PC-9 (cell line): Measurements from ENCODE around the gene BFAR. TPM values are rescaled to one million over a fixed set of nuclear protein-coding genes. Genes with fewer than 3 reads are reported as not detected.
"Not testable (repeated sequence)": the region's sequence is repeated elsewhere in the genome, so short reads cannot be mapped to it uniquely, and the experiment has no call there.

Experiments used
- BruUV-seq: library from RNA; stranded (reverse); fragments of 400-500 nt; replicated peaks from 2 replicates; lab custom pipeline; 2021; lab: Mats Ljungman, UMichigan
- CTCF ChIA-PET: fragments of 300-600 bp; sonication (Branson Sonifier 250); formaldehyde crosslinking; loops from one replicate; lab custom pipeline; 2022; ENCODE audit warnings: antibody characterized with exemption; lab: Charles Lee
- POLR2A ChIA-PET: fragments of 300-600 bp; sonication (Branson Sonifier 250); formaldehyde crosslinking; loops from one replicate; lab custom pipeline; 2022; ENCODE audit warnings: antibody characterized with exemption; ENCODE audit not compliant: unreplicated experiment; lab: Charles Lee
- DNase-seq, 2 experiments: peaks; one replicate each; pipeline versions ENCODE4 v3.0.0 to v3.0.0-alpha.2; 2015 to 2022; ENCODE audit warnings: mixed read lengths in 1 of 2
- H2AFZ ChIP-seq: fragments of 200-600 bp; sonication (generic); 2 replicates; pipeline ENCODE4 v1.8.1; 2017; ENCODE audit warnings: antibody characterized with exemption
- H3F3A ChIP-seq: fragments of 200-600 bp; sonication (generic); 2 replicates; pipeline ENCODE4 v1.8.1; 2017; ENCODE audit warnings: antibody characterized with exemption, mild to moderate bottlenecking, low read depth; ENCODE audit not compliant: insufficient read depth
- H3K27ac ChIP-seq: fragments of 200-600 bp; sonication (generic); 2 replicates; pipeline ENCODE4 v1.6.1; 2016; ENCODE audit warnings: mixed run types
- H3K27me3 ChIP-seq: fragments of 200-600 bp; sonication (generic); 2 replicates; pipeline ENCODE4 v1.6.1; 2016; ENCODE audit warnings: low read depth, mixed run types; ENCODE audit not compliant: insufficient read depth
- H3K36me3 ChIP-seq: fragments of 200-600 bp; sonication (generic); 2 replicates; pipeline ENCODE4 v1.6.1; 2016; ENCODE audit warnings: low read depth, mixed run types
- H3K4me1 ChIP-seq: fragments of 200-600 bp; sonication (generic); replicated peaks from 2 replicates; pipeline ENCODE4 v1.6.1; 2016; ENCODE audit warnings: mixed run types; ENCODE audit not compliant: insufficient read depth
- H3K4me2 ChIP-seq: fragments of 200-600 bp; sonication (generic); 2 replicates; pipeline ENCODE4 v1.6.1; 2017; ENCODE audit warnings: mixed run types
- H3K4me3 ChIP-seq: fragments of 200-600 bp; sonication (generic); 2 replicates; pipeline ENCODE4 v1.6.1; 2016; ENCODE audit warnings: mixed run types
- H3K79me2 ChIP-seq: fragments of 200-600 bp; sonication (generic); 2 replicates; pipeline ENCODE4 v1.6.1; 2017; ENCODE audit warnings: low read depth, mixed run types
- H3K9me2 ChIP-seq: fragments of 200-600 bp; sonication (generic); 2 replicates; pipeline ENCODE4 v1.8.1; 2017; ENCODE audit warnings: mild to moderate bottlenecking; ENCODE audit not compliant: insufficient read depth
- H3K9me3 ChIP-seq: fragments of 200-600 bp; sonication (generic); 2 replicates; pipeline ENCODE4 v1.8.1; 2016; ENCODE audit warnings: low read depth; ENCODE audit not compliant: insufficient read depth
- H4K20me1 ChIP-seq: fragments of 200-600 bp; sonication (generic); 2 replicates; pipeline ENCODE4 v1.8.1; 2017; ENCODE audit not compliant: insufficient read depth
- EZH2 ChIP-seq: fragments of 200-600 bp; sonication (generic); IDR thresholded peaks from 2 replicates; pipeline ENCODE4 v1.8.0; 2017; ENCODE audit warnings: antibody characterized with exemption, low read depth
- intact Hi-C: fragments of 100-400 bp; cut with micrococcal nuclease; formaldehyde crosslinking; loops from one replicate; pipeline ENCODE4 v1.10.0; 2022; ENCODE audit not compliant: unreplicated experiment
- total RNA-seq: library from RNA; stranded (reverse); gene quantifications from 2 replicates; pipeline ENCODE4 v1.2.3, GENCODE V29; 2021
- TF ChIP-seq, protein P1 (sequence below): fragments of 200-600 bp; sonication (generic); conservative IDR thresholded peaks from 2 replicates; pipeline ENCODE4 v1.6.1; 2017; ENCODE audit warnings: mixed run types, antibody characterized with exemption, mild to moderate bottlenecking, moderate library complexity

BFAR gene
- total RNA-seq, 1 experiment from 2014 or later, result 97.9 TPM

- ChIA-PET CTCF (interaction anchor here (0.6 kb wide), 2 partner anchors 20 to 597 kb away, joined by 4 to 6 read pairs; no protein-coding TSS in a partner anchor), POLR2A (interaction anchor here (0.6 kb wide), 2 partner anchors 18 to 23 kb away, joined by 5 to 7 read pairs; no protein-coding TSS in a partner anchor)
- Histone ChIP-seq H3K4me1 (peaks cover 20% of the 10 kb centered on the region), H3K4me3 (peak overlapping the region; percentile 88; the same call in 1 of the 2 replicates), H3F3A (peaks cover 18% of the 10 kb centered on the region), H3K36me3 (peaks cover 8% of the 10 kb centered on the region; the same call in 1 of the 2 replicates), H2AFZ (peak overlapping the region; percentile 4; the same call in 1 of the 2 replicates), H3K4me2 (peak overlapping the region; percentile 99), H3K9me3 (no peaks in the 10 kb centered on the region), H4K20me1 (peaks cover 45% of the 10 kb centered on the region), H3K27me3 (no peaks in the 10 kb centered on the region), H3K27ac (no peak overlapping the region), H3K79me2 (peaks cover 72% of the 10 kb centered on the region), H3K9me2 (no peaks in the 10 kb centered on the region)
- DNase-seq, result no peak
- intact Hi-C loops, result no loop called here
- BruUV-seq, result no TSS peak
- TF ChIP-seq EZH2, result no peak
- TF ChIP-seq, protein P1, sequence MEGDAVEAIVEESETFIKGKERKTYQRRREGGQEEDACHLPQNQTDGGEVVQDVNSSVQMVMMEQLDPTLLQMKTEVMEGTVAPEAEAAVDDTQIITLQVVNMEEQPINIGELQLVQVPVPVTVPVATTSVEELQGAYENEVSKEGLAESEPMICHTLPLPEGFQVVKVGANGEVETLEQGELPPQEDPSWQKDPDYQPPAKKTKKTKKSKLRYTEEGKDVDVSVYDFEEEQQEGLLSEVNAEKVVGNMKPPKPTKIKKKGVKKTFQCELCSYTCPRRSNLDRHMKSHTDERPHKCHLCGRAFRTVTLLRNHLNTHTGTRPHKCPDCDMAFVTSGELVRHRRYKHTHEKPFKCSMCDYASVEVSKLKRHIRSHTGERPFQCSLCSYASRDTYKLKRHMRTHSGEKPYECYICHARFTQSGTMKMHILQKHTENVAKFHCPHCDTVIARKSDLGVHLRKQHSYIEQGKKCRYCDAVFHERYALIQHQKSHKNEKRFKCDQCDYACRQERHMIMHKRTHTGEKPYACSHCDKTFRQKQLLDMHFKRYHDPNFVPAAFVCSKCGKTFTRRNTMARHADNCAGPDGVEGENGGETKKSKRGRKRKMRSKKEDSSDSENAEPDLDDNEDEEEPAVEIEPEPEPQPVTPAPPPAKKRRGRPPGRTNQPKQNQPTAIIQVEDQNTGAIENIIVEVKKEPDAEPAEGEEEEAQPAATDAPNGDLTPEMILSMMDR, result no peak
Measured at GRCh38 chr16:14634389-14634725, 1.6 kb downstream of the BFAR start.

DNA sequence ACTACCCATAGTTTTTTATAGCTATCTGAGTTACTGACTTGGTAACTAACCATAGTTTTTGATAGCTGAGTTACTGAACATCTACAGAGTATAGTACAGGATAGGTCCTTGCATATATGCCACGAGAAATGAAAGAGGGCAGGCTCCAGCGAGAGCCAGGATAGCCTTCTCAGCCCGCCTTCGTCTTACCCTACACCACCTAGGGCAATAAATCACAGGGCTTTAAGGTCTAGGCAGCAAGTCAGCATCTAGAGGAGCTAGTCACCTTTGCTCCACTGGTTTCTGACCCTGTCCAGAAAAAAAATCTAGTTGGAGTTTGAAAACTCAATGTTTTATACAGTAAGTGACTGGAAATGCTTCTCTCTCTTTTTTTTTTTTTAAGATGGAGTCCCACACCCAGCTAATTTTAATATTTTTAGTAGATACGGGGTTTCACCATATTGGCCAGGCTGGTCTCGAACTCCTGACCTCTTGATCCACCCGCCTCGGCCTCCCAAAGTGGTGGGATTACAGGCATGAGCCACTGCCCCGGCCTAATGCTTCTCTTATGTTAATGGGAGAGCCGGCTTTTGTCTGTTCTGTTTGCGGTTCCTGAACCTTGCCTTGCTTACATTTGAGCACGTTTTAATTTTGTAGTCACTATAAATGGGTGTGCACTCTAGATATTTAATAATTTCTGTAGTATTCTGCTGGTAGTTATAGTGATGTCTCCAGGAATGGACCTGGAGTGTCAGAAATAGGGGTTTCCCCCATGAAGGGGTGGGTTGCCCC is 2.8 kb downstream of the BFAR start:
- peaks cover 57% of the 10 kb centered on the region for H4K20me1 ChIP-seq
- ChIA-PET CTCF (no interaction called here), POLR2A (no interaction called here)
- peaks cover 17% of the 10 kb centered on the region for H3K4me1 ChIP-seq
- H3K9me3 ChIP-seq, result no peaks in the 10 kb centered on the region
- no peak overlapping the region for H2AFZ ChIP-seq
- no peaks in the 10 kb centered on the region for H3K27me3 ChIP-seq
- intact Hi-C loops, result no loop called here
- peaks cover 78% of the 10 kb centered on the region for H3K79me2 ChIP-seq
- no peaks in the 10 kb centered on the region for H3K9me2 ChIP-seq
- TF ChIP-seq, protein P1, result no peak
- TF ChIP-seq EZH2, result no peak
- H3K4me2 ChIP-seq, result no peak overlapping the region
- no peak overlapping the region for H3K27ac ChIP-seq
- H3K4me3 ChIP-seq, result no peak overlapping the region
- peaks cover 8% of the 10 kb centered on the region; the same call in 1 of the 2 replicates for H3K36me3 ChIP-seq
- no TSS peak for BruUV-seq
- DNase-seq, result no peak
- H3F3A ChIP-seq, result peaks cover 18% of the 10 kb centered on the region

- H3K27ac ChIP-seq, BruUV-seq, H2AFZ ChIP-seq, H3K4me3 ChIP-seq, DNase-seq, H3K36me3 ChIP-seq, H3K4me2 ChIP-seq, H3K27me3 ChIP-seq, H3K9me2 ChIP-seq, POLR2A ChIA-PET, intact Hi-C loops, CTCF ChIA-PET, H3K9me3 ChIP-seq: not testable (repeated sequence)
- Histone ChIP-seq H3K79me2 (peaks cover 84% of the 10 kb centered on the region), H3K4me1 (peaks cover 11% of the 10 kb centered on the region), H4K20me1 (peaks cover 62% of the 10 kb centered on the region), H3F3A (peaks cover 18% of the 10 kb centered on the region)
Measured at GRCh38 chr16:14636179-14636950, 3.6 kb downstream of the BFAR start.

DNA sequence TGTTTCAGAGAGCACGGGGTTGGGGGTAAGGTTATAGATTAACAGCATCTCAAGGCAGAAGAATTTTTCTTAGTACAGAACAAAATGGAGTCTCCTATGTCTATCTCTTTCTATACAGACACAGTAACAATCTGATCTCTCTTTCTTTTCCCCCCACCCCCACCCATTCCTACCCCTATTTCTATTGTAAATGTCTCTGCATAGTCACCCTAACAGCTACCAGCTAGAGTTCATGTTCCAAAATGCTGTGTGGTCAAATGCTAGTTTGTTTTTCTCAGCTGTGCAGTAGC is 4.1 kb downstream of the BFAR start:
- H3K79me2 ChIP-seq, result peaks cover 89% of the 10 kb centered on the region
- intact Hi-C loops, H3K4me2 ChIP-seq, CTCF ChIA-PET, H3K9me2 ChIP-seq, H3K9me3 ChIP-seq, H2AFZ ChIP-seq, H3K36me3 ChIP-seq, DNase-seq, H3K4me1 ChIP-seq, BruUV-seq, H3K27me3 ChIP-seq, H3K27ac ChIP-seq, POLR2A ChIA-PET, H3K4me3 ChIP-seq: not testable (repeated sequence)
- H3F3A ChIP-seq, result peaks cover 18% of the 10 kb centered on the region
- peaks cover 67% of the 10 kb centered on the region for H4K20me1 ChIP-seq
